GM21786 (cell line): ENCODE measurements around the gene MARCHF4.
A peak's percentile ranks its signal among the peaks of the same experiment; 100 is the strongest.

Source experiments
- ATAC-seq: cut with Tn5 transposase; IDR thresholded peaks from one replicate; pipeline ENCODE4 v1.9.1; 2021; ENCODE audit not compliant: unreplicated experiment

MARCHF4 gene

GRCh38 chr2:216371721-216372702 is at the start of gene MARCHF4:
Gene MARCHF4 (minus strand): TSS chr2:216372483. CDS start chr2:216370260, 2,223 bp downstream.
- ATAC-seq = no peak

- ATAC-seq = no peak
Measured at GRCh38 chr2:216420367-216421101, 48.3 kb upstream of the MARCHF4 start.

GRCh38 chr2:216418981-216419380 is 46.7 kb upstream of the MARCHF4 start:
- ATAC-seq = no peak

- ATAC-seq = no peak
Measured at GRCh38 chr2:216416571-216417307, 44.5 kb upstream of the MARCHF4 start.

- no peak for ATAC-seq
Measured at GRCh38 chr2:216415541-216415940, 43.3 kb upstream of the MARCHF4 start.

- no peak for ATAC-seq
Measured at GRCh38 chr2:216414772-216415319, 42.6 kb upstream of the MARCHF4 start.

- no peak for ATAC-seq
Measured at GRCh38 chr2:216413882-216414281, 41.6 kb upstream of the MARCHF4 start.

- ATAC-seq = peak; percentile 88
Measured at GRCh38 chr2:216412022-216412999, 40.0 kb upstream of the MARCHF4 start, which contains the start of gene SMARCAL1. Gene SMARCAL1 (plus strand): TSS chr2:216412484. CDS start chr2:216414705, 2,221 bp downstream.

GRCh38 chr2:216410550-216410949 is 38.3 kb upstream of the MARCHF4 start:
- ATAC-seq = no peak

- ATAC-seq = no peak
Measured at GRCh38 chr2:216408426-216409290, 36.4 kb upstream of the MARCHF4 start.

- ATAC-seq = no peak
Measured at GRCh38 chr2:216406826-216407225, 34.5 kb upstream of the MARCHF4 start.

- ATAC-seq = no peak
Measured at GRCh38 chr2:216405588-216405987, 33.3 kb upstream of the MARCHF4 start.

- ATAC-seq = no peak
Measured at GRCh38 chr2:216404010-216404618, 31.8 kb upstream of the MARCHF4 start.

GRCh38 chr2:216402751-216403150 is 30.5 kb upstream of the MARCHF4 start:
- ATAC-seq = no peak

- no peak for ATAC-seq
Measured at GRCh38 chr2:216399621-216400020, 27.3 kb upstream of the MARCHF4 start.

- no peak for ATAC-seq
Measured at GRCh38 chr2:216394881-216395280, 22.6 kb upstream of the MARCHF4 start.

- no peak for ATAC-seq
Measured at GRCh38 chr2:216392945-216393840, 20.9 kb upstream of the MARCHF4 start.
